Measurements from ENCODE around the gene DUS2. TPM values are rescaled to one million over a fixed set of nuclear protein-coding genes. Genes with fewer than 3 reads are reported as not detected.
"Not testable (repeated sequence)": the region's sequence is repeated elsewhere in the genome, so short reads cannot be mapped to it uniquely, and the experiment has no call there.

The DUS2 gene
- total RNA-seq, 1 experiment from 2014 or later, result 12.1 TPM

- no peak overlapping the region for H3K4me3 ChIP-seq (ENCODE audit: low read depth in 2 of 2, low read length in 2 of 2)
- intact Hi-C loops (cut with micrococcal nuclease; ENCODE audit: unreplicated experiment) (no loop called here), in situ Hi-C loops (cut with HindIII; ENCODE audit: low pct_unique_long_range_greater_than_20kb, low sequenced_read_pairs) (no loop called here)
- ATAC-seq (no peak), DNase-seq (ENCODE audit: low read depth, low spot score) (no peak)
- H3K27me3 ChIP-seq (ENCODE audit: control insufficient read depth, insufficient read depth, low read length), result no peaks in the 10 kb centered on the region
- H3K9me3 ChIP-seq (ENCODE audit: control insufficient read depth, insufficient read depth, low read depth, low read length), result no peaks in the 10 kb centered on the region
- H3K36me3 ChIP-seq (ENCODE audit: control insufficient read depth, insufficient read depth, low read length), result no peaks in the 10 kb centered on the region; the same call in 1 of the 2 replicates
- no peak for TF ChIP-seq TCF7L2 (IDR thresholded peaks at IDR 0.05; ENCODE audit: low read depth, low read length)
- TF ChIP-seq REST (IDR thresholded peaks at IDR 0.05; ENCODE audit: insufficient read depth in 1 of 2, low read depth in 2 of 2, low read length in 1 of 2), result no peak
- no peak for TF ChIP-seq CTCF (IDR thresholded peaks at IDR 0.05)
- no peak for TF ChIP-seq POLR2AphosphoS5 (IDR thresholded peaks at IDR 0.05; ENCODE audit: low read depth, low read length)
- no peak for TF ChIP-seq SIN3A (IDR thresholded peaks at IDR 0.05; ENCODE audit: borderline replicate concordance, insufficient read depth, low read depth, low read length)
- H3K27ac ChIP-seq (ENCODE audit: low read length), result no peak overlapping the region
- H3K4me1 ChIP-seq (ENCODE audit: control insufficient read depth, insufficient read depth, low read length), result peaks cover 4% of the 10 kb centered on the region
- ChIA-PET CTCF (no interaction called here), POLR2A (interaction anchor here (0.6 kb wide), 1 partner anchor 15 kb away, joined by 4 read pairs; no protein-coding TSS in a partner anchor)
- no TSS peak for BruUV-seq (replicated peaks)
Observed at GRCh38 chr16:68090533-68090932, 67.4 kb downstream of the DUS2 start.

- POLR2A ChIA-PET, result no interaction called here
- no peak for TF ChIP-seq POLR2AphosphoS5 (IDR thresholded peaks at IDR 0.05; ENCODE audit: low read depth, low read length)
- no peak for TF ChIP-seq SIN3A (IDR thresholded peaks at IDR 0.05; ENCODE audit: borderline replicate concordance, insufficient read depth, low read depth, low read length)
- no peak for TF ChIP-seq CTCF (IDR thresholded peaks at IDR 0.05)
- TF ChIP-seq TCF7L2 (IDR thresholded peaks at IDR 0.05; ENCODE audit: low read depth, low read length), result no peak
- TF ChIP-seq REST (IDR thresholded peaks at IDR 0.05; ENCODE audit: insufficient read depth in 1 of 2, low read depth in 2 of 2, low read length in 1 of 2), result no peak
- in situ Hi-C loops (cut with HindIII; ENCODE audit: low pct_unique_long_range_greater_than_20kb, low sequenced_read_pairs), result no loop called here
- Histone ChIP-seq H3K27ac (ENCODE audit: low read length) (no peak overlapping the region), H3K27me3 (ENCODE audit: control insufficient read depth, insufficient read depth, low read length) (no peaks in the 10 kb centered on the region), H3K4me1 (ENCODE audit: control insufficient read depth, insufficient read depth, low read length) (peaks cover 4% of the 10 kb centered on the region), H3K36me3 (ENCODE audit: control insufficient read depth, insufficient read depth, low read length) (no peaks in the 10 kb centered on the region), H3K9me3 (ENCODE audit: control insufficient read depth, insufficient read depth, low read depth, low read length) (no peaks in the 10 kb centered on the region), H3K4me3 (ENCODE audit: low read depth in 2 of 2, low read length in 2 of 2) (no peak overlapping the region)
- DNase-seq (ENCODE audit: low read depth, low spot score) (no peak), ATAC-seq (peak; percentile 51)
- intact Hi-C loops (cut with micrococcal nuclease; ENCODE audit: unreplicated experiment), result no loop called here
- BruUV-seq (replicated peaks), result no TSS peak
- CTCF ChIA-PET, result no interaction called here
Observed at GRCh38 chr16:68091380-68092261, 68.5 kb downstream of the DUS2 start.

- H3K9me3 ChIP-seq (ENCODE audit: control insufficient read depth, insufficient read depth, low read depth, low read length); H3K27ac ChIP-seq (ENCODE audit: low read length); DNase-seq (ENCODE audit: low read depth, low spot score); H3K36me3 ChIP-seq (ENCODE audit: control insufficient read depth, insufficient read depth, low read length); CTCF ChIA-PET; POLR2A ChIA-PET; BruUV-seq (replicated peaks); H3K4me1 ChIP-seq (ENCODE audit: control insufficient read depth, insufficient read depth, low read length); ATAC-seq; H3K27me3 ChIP-seq (ENCODE audit: control insufficient read depth, insufficient read depth, low read length); intact Hi-C loops (cut with micrococcal nuclease; ENCODE audit: unreplicated experiment); in situ Hi-C loops (cut with HindIII; ENCODE audit: low pct_unique_long_range_greater_than_20kb, low sequenced_read_pairs); H3K4me3 ChIP-seq (ENCODE audit: low read depth in 2 of 2, low read length in 2 of 2): not testable (repeated sequence)
Observed at GRCh38 chr16:68092275-68092674, 69.2 kb downstream of the DUS2 start.

Measured in Panc1 (cell line).